Keratinocyte (primary cell): ENCODE measurements around the gene SLCO2B1.

Experiments
- CTCF ChIP-seq, 3 experiments: IDR thresholded peaks in 1 of 3; conservative IDR thresholded peaks in 1 of 3; optimal IDR thresholded peaks in 1 of 3; 2 replicates in 2 of 3; 3 replicates in 1 of 3; pipeline versions ENCODE3 to v1.5.1; 2011; ENCODE audit warnings: low read length in 3 of 3, mild to moderate bottlenecking in 3 of 3, moderate library complexity in 2 of 3, control low read depth in 1 of 3, inconsistent platforms in 1 of 3; ENCODE audit not compliant: insufficient read depth in 2 of 3; ENCODE audit errors: extremely low read depth in 1 of 3
- EZH2 ChIP-seq: IDR thresholded peaks from one replicate; pipeline ENCODE4 v1.6.1; 2012; ENCODE audit warnings: inconsistent platforms, mild to moderate bottlenecking, low read length, moderate library complexity

GRCh38 chr11:75173336-75173735 lies 22.4 kb downstream of the SLCO2B1 start:
- TF ChIP-seq CTCF (optimal IDR thresholded peaks at IDR 0.05 in 1 of 3, IDR thresholded peaks at IDR 0.05 in 1 of 3, conservative IDR thresholded peaks at IDR 0.05 in 1 of 3; ENCODE audit: extremely low read depth in 1 of 3, insufficient read depth in 2 of 3, low read length in 3 of 3), result no peak
- no peak for TF ChIP-seq EZH2
